Colonic mucosa (tissue), 4 donors: Measurements from ENCODE around the gene ST8SIA6. TPM values are rescaled to one million over a fixed set of nuclear protein-coding genes. Genes with fewer than 3 reads are reported as not detected.

Experiments
- DNase-seq: peaks from one replicate; pipeline ENCODE4 v3.0.0-alpha.2; 2020
- H3K27ac ChIP-seq: fragments of 200-600 bp; one replicate; pipeline ENCODE4 v1.8.0; 2021
- H3K27me3 ChIP-seq: fragments of 200-600 bp; one replicate; pipeline ENCODE4 v1.8.0; 2021
- H3K36me3 ChIP-seq: fragments of 200-600 bp; one replicate; pipeline ENCODE4 v1.8.0; 2021
- H3K4me1 ChIP-seq: fragments of 200-600 bp; one replicate; pipeline ENCODE4 v1.8.0; 2021; ENCODE audit warnings: mild to moderate bottlenecking
- H3K4me3 ChIP-seq: fragments of 200-600 bp; one replicate; pipeline ENCODE4 v1.8.0; 2021
- H3K9ac ChIP-seq, 2 donors: one replicate each; pipeline ENCODE4 v1.7.0; 2013; ENCODE audit warnings: control low read depth in 2 of 2, low read depth in 2 of 2, low read length in 2 of 2
- H3K9me3 ChIP-seq: fragments of 200-600 bp; one replicate; pipeline ENCODE4 v1.8.0; 2021
- CTCF ChIP-seq: fragments of 200-600 bp; IDR thresholded peaks from one replicate; pipeline ENCODE4 v1.8.0; 2022; ENCODE audit warnings: antibody characterized with exemption, mild to moderate bottlenecking
- intact Hi-C: fragments of 100-400 bp; cut with DNase I; formaldehyde crosslinking; loops from one replicate; pipeline ENCODE4 v1.14.1; 2022
- total RNA-seq, 2 donors: library from RNA; stranded (reverse); fragmentation: NEBNext Ultra II Directional in 1 of 2; extraction: Animal tissue kit (Norgen Biotek cat#: 25700) in 1 of 2; gene quantifications; one replicate each; pipeline ENCODE4 v1.2.1, GENCODE V29; 2021
- donor health status: healthy.
- donor health status: DM: no; HTN: no; CAD: no.
- donor health status: DM: no; HTN: no; CAD: no.

Gene ST8SIA6
- total RNA-seq, 2 donors from 2014 or later, result 0.94 to 3.5 TPM

- H3K36me3 ChIP-seq, result no peaks in the 10 kb centered on the region
- H3K4me1 ChIP-seq, result no peaks in the 10 kb centered on the region
- no peak for DNase-seq
- no peak overlapping the region for H3K4me3 ChIP-seq
- intact Hi-C loops, result no loop called here
- TF ChIP-seq CTCF, result no peak
- H3K9ac ChIP-seq, result no peak overlapping the region
- no peaks in the 10 kb centered on the region for H3K9me3 ChIP-seq
- H3K27me3 ChIP-seq, result no peaks in the 10 kb centered on the region
- no peak overlapping the region for H3K27ac ChIP-seq
Measured at GRCh38 chr10:17385066-17385465, 69.3 kb downstream of the ST8SIA6 start.

GRCh38 chr10:17383801-17384555 is 70.4 kb downstream of the ST8SIA6 start:
- H3K9ac ChIP-seq, result no peak overlapping the region
- TF ChIP-seq CTCF, result no peak
- intact Hi-C loops, result no loop called here
- H3K36me3 ChIP-seq, result no peaks in the 10 kb centered on the region
- no peak for DNase-seq
- H3K27ac ChIP-seq, result no peak overlapping the region
- H3K4me1 ChIP-seq, result no peaks in the 10 kb centered on the region
- no peak overlapping the region for H3K4me3 ChIP-seq
- H3K27me3 ChIP-seq, result no peaks in the 10 kb centered on the region
- no peaks in the 10 kb centered on the region for H3K9me3 ChIP-seq

DNA sequence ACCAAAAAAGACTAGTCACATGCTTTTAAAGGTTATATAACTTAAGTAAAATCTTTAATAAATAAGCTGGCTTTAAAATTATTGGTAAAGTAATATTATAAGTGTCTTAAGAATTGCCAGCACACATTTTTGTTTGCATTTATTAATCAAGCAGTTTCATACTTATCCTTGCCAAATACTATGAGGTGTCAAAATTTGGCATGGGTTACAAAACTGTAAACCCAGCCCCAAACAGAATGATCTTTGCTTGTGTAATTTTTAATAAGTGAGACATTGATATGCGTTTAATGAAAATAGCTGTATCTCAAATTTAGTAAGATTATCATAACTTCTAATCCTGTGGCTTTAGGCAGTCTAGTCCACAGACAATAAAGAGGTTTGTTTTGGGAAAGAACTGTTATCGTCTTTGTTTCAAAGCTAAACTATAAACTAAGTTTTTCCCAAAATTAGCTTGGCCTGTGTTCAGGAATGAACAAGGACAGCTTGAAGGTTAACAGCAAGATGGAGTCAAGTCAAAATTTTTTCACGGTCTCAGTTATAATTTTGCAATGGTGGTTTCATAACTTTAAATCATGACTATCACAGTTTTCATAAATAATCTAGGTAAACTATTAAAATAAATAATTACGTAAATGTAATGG is 72.8 kb downstream of the ST8SIA6 start:
- H3K9me3 ChIP-seq, result no peaks in the 10 kb centered on the region
- no peak overlapping the region for H3K27ac ChIP-seq
- TF ChIP-seq CTCF, result no peak
- H3K36me3 ChIP-seq, result no peaks in the 10 kb centered on the region
- H3K4me3 ChIP-seq, result no peak overlapping the region
- H3K4me1 ChIP-seq, result no peaks in the 10 kb centered on the region
- intact Hi-C loops, result no loop called here
- H3K9ac ChIP-seq, result no peak overlapping the region
- DNase-seq, result no peak
- no peaks in the 10 kb centered on the region for H3K27me3 ChIP-seq

DNA sequence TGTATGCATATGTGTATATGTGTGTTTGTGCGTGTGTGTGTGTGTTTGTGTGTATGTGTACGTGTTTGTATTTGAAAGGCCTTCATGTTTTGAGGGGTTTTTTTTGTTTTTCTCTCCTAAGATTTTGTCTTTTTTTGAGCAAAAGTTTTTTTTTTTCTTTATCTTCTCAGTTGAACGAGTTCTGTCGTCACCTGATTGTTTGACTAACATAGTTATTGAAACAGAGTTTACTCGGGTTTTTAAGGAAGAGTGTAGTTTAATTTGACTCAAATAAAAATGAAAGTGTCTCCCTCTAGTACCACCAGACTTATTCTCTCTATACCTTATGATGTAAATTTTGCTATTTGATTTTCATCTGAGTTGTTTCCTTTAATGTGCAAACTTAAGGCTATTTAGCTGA is 73.5 kb downstream of the ST8SIA6 start:
- no peak overlapping the region for H3K4me3 ChIP-seq
- H3K27ac ChIP-seq, result no peak overlapping the region
- DNase-seq, result no peak
- intact Hi-C loops, result no loop called here
- H3K4me1 ChIP-seq, result no peaks in the 10 kb centered on the region
- no peaks in the 10 kb centered on the region for H3K36me3 ChIP-seq
- no peaks in the 10 kb centered on the region for H3K27me3 ChIP-seq
- H3K9ac ChIP-seq, result no peak overlapping the region
- TF ChIP-seq CTCF, result no peak
- H3K9me3 ChIP-seq, result no peaks in the 10 kb centered on the region

GRCh38 chr10:17380016-17380415 is 74.4 kb downstream of the ST8SIA6 start:
- Histone ChIP-seq H3K36me3 (no peaks in the 10 kb centered on the region), H3K4me3 (no peak overlapping the region), H3K9me3 (no peaks in the 10 kb centered on the region), H3K27me3 (no peaks in the 10 kb centered on the region), H3K4me1 (no peaks in the 10 kb centered on the region), H3K9ac (no peak overlapping the region), H3K27ac (no peak overlapping the region)
- DNase-seq, result no peak
- intact Hi-C loops, result no loop called here
- no peak for TF ChIP-seq CTCF
